Heart right ventricle (tissue), 16 donors: ENCODE data around the gene STYX. TPM values are rescaled to one million over a fixed set of nuclear protein-coding genes. Genes with fewer than 3 reads are reported as not detected.

Source experiments
- ATAC-seq, 8 donors: fragments of 200-7000 bp; cut with Tn5 transposase; one replicate each; pipeline ENCODE4 v1.9.1; 2020; ENCODE audit warnings: mild to moderate bottlenecking in 8 of 8, moderate library complexity in 8 of 8, moderate number of reproducible peaks in 1 of 8
- DNase-seq, 2 donors: peaks; one replicate each; pipeline ENCODE4 v3.0.0-alpha.2; 2020
- H3K27ac ChIP-seq, 10 donors: fragments of 200-600 bp; sonication (generic) in 2 of 10; one replicate each; pipeline versions ENCODE4 v1.5.0 to v1.8.0; 2020 to 2022; ENCODE audit warnings: mild to moderate bottlenecking in 3 of 10
- H3K27me3 ChIP-seq, 7 donors: fragments of 200-600 bp; one replicate each; pipeline ENCODE4 v1.8.0; 2021 to 2022; ENCODE audit warnings: mild to moderate bottlenecking in 2 of 7
- H3K36me3 ChIP-seq, 9 donors: fragments of 200-600 bp; sonication (generic) in 1 of 9; one replicate each; pipeline versions ENCODE4 v1.5.0 to v1.8.0; 2020 to 2022; ENCODE audit warnings: mild to moderate bottlenecking in 2 of 9
- H3K4me1 ChIP-seq, 9 donors: fragments of 200-600 bp; sonication (generic) in 1 of 9; one replicate each; pipeline versions ENCODE4 v1.5.0 to v1.8.0; 2020 to 2022; ENCODE audit warnings: mild to moderate bottlenecking in 4 of 9
- H3K4me3 ChIP-seq, 10 donors: fragments of 200-600 bp; sonication (generic) in 2 of 10; one replicate each; pipeline versions ENCODE4 v1.5.0 to v1.8.0; 2020 to 2022; ENCODE audit warnings: mild to moderate bottlenecking in 7 of 10, moderate library complexity in 2 of 10
- H3K9me3 ChIP-seq, 11 donors: fragments of 200-600 bp in 10 of 11; sonication (generic) in 2 of 11; one replicate each; pipeline versions ENCODE4 v1.5.0 to v1.8.0; 2013 to 2022; ENCODE audit warnings: mild to moderate bottlenecking in 2 of 11, control low read depth in 1 of 11, moderate library complexity in 1 of 11
- WGBS, 2 donors: extraction: QIAGEN DNeasy Blood & Tissue Kit; methylation state at CpG; one replicate each; pipeline ENCODE4 v1.1.7; 2013; ENCODE audit warnings: inconsistent platforms in 1 of 2; 5-methylcytosine and 5-hydroxymethylcytosine counted together
- intact Hi-C, 10 donors: fragments of 100-400 bp; cut with DNase I; formaldehyde crosslinking; loops; one replicate each; pipeline versions ENCODE4 v1.11.1 to v1.14.2; 2022
- polyA plus RNA-seq, 2 donors: library from polyadenylated mRNA; stranded (reverse); fragments of 200-250 nt; gene quantifications; one replicate each; pipeline ENCODE4 v1.2.3, GENCODE V29; 2013
- total RNA-seq, 10 donors: library from RNA; stranded (reverse); fragmentation: NEBNext Ultra II Directional in 3 of 10; extraction: Animal tissue kit (Norgen Biotek cat#: 25700) in 3 of 10; gene quantifications; one replicate each; pipeline versions ENCODE4 v1.2.1 to v1.2.4, GENCODE V29; 2021 to 2023
- TF ChIP-seq, protein P1 (sequence below), 9 donors: fragments of 200-600 bp; sonication (generic) in 2 of 9; IDR thresholded peaks; one replicate each; pipeline versions ENCODE4 v1.5.0 to v1.8.0; 2021 to 2022; ENCODE audit warnings: antibody characterized with exemption in 9 of 9, mild to moderate bottlenecking in 5 of 9, moderate library complexity in 1 of 9
- donor health status: Arrhythmogenic right ventricular cardiomyopathy.
- donor health status: ischemic (EF 13 %, LVEDD 7.1; RV severe dilation, severe dysfunction).
- donor health status: healthy with polysubstance abuse.
- donor health status: DM: no; HTN: yes; CAD: no.
- donor health status: DM: no; HTN: no; CAD: no.
- donor health status: ischemic (EF 25% LVEDD 6.9; RV normal size, moderate dysfunction).
- donor health status: ischemic (EF 25% LVEDD 5.7; RV mildly dilated, moderate dysfunction).
- donor health status: healthy.
- donor health status: DM: yes; HTN: yes; CAD: no.
- donor health status: Ischemic cardiomyopathy.
- donor health status: ischemic (EF 35%, LVEDD 5.7; RV mildly dilated, moderate dysfunction).
- donor health status: nonischemic (EF 11% LVEDD 7.7; RV severe dilation, severe dysfunction).
- donor health status: DM: yes; HTN: yes; CAD: no.
- donor health status: PGD.
- donor health status: ischemic (EF 29% LVEDD 5.4; RV normal size, mild dysfunction).
- donor health status: nonischemic (EF 23%, LVEDD 6.1; RV moderate dilation, normal function).

Gene STYX
- total and polyA plus RNA-seq, 12 donors: 3.4 to 15.8 (median 13.7) TPM

DNA sequence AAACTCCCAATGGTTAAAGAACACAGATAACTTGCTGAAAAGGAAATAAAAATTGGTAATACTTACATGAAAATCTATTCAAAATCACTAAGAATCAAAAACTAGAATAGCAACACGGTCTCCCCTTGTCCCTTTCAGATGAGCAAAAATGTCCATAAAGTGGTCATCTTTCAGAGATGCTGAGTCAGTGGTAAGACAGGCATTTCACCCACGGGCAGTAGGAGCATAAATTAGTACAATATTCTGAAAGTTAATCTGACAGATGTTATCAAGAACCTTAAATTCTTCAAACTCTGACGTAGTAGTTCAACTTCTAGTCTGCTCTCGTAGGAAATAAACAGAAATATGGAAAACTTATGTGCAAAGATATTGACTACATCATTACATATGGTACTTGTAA, 94.5 kb downstream of the STYX start:
- 37 to 61% methylated on average over 4 of the region's 4 CpGs for WGBS, 2 donors
- Histone ChIP-seq H3K27ac (no peak overlapping the region), H3K27me3 (no peaks in the 10 kb centered on the region), H3K4me1 (peaks cover 0 to 9% (median 0%) of the 10 kb centered on the region in 9 donors), H3K4me3 (no peak overlapping the region), H3K9me3 (no peaks in the 10 kb centered on the region), H3K36me3 (no peaks in the 10 kb centered on the region)
- intact Hi-C loops: loop anchor here (1.0 to 10.0 kb wide), 11 partner anchors 136 to 483 kb away; no protein-coding TSS in a partner anchor
- DNase-seq (no peak), ATAC-seq (no peak)
- TF ChIP-seq, protein P1, sequence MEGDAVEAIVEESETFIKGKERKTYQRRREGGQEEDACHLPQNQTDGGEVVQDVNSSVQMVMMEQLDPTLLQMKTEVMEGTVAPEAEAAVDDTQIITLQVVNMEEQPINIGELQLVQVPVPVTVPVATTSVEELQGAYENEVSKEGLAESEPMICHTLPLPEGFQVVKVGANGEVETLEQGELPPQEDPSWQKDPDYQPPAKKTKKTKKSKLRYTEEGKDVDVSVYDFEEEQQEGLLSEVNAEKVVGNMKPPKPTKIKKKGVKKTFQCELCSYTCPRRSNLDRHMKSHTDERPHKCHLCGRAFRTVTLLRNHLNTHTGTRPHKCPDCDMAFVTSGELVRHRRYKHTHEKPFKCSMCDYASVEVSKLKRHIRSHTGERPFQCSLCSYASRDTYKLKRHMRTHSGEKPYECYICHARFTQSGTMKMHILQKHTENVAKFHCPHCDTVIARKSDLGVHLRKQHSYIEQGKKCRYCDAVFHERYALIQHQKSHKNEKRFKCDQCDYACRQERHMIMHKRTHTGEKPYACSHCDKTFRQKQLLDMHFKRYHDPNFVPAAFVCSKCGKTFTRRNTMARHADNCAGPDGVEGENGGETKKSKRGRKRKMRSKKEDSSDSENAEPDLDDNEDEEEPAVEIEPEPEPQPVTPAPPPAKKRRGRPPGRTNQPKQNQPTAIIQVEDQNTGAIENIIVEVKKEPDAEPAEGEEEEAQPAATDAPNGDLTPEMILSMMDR (IDR thresholded peaks at IDR 0.05): no peak

Other genes with a start within 250 kb of the STYX start
- gene TXNDC16, start 177.7 kb upstream of the STYX start, total RNA-seq: 1 to 10 TPM; 3.1 to 6.3 (median 4.3) TPM
- gene TXNDC16, start 177.7 kb upstream of the STYX start, polyA plus RNA-seq: 1 to 10 TPM; 1.2 to 1.3 TPM
- 1 to 10 TPM in 6 of 10 donors, under 1 TPM in 4; 0.62 to 2.3 (median 1.1) TPM for gene GPR137C, start 177.3 kb upstream of the STYX start, total RNA-seq
- gene GPR137C, start 177.3 kb upstream of the STYX start, polyA plus RNA-seq: 1 to 10 TPM in 1 of 2 donors, under 1 TPM in 1; 0.88 to 1.4 TPM
- gene ERO1A, start 34.6 kb upstream of the STYX start, total RNA-seq: 10 to 100 TPM; 12.7 to 54.0 (median 16.3) TPM
- 10 to 100 TPM in 1 of 2 donors, 1 to 10 TPM in 1; 9.2 to 11.9 TPM for gene ERO1A, start 34.6 kb upstream of the STYX start, polyA plus RNA-seq
- 10 to 100 TPM; 78.5 to 94.0 (median 85.4) TPM for gene PSMC6, start 23.0 kb upstream of the STYX start, total RNA-seq
- gene PSMC6, start 23.0 kb upstream of the STYX start, polyA plus RNA-seq: 10 to 100 TPM; 92.4 to 99.4 TPM
- 10 to 100 TPM in 1 of 10 donors, 1 to 10 TPM in 9; 4.5 to 12.7 (median 5.3) TPM for gene GNPNAT1, start 61.4 kb downstream of the STYX start, total RNA-seq
- 10 to 100 TPM in 1 of 2 donors, 1 to 10 TPM in 1; 2.1 to 10.2 TPM for gene GNPNAT1, start 61.4 kb downstream of the STYX start, polyA plus RNA-seq
- gene FERMT2, start 220.9 kb downstream of the STYX start, total RNA-seq: 100 to 1,000 TPM in 9 of 10 donors, 10 to 100 TPM in 1; 89.1 to 175 (median 115) TPM
- gene FERMT2, start 220.9 kb downstream of the STYX start, polyA plus RNA-seq: 10 to 100 TPM; 45.7 to 67.7 TPM